Measurements from ENCODE around the gene HSD17B1.

The HSD17B1 gene

GRCh38 chr17:42585353-42585752, 32.6 kb downstream of the HSD17B1 start:
- TF ChIP-seq SIN3A (IDR thresholded peaks at IDR 0.05; ENCODE audit: borderline replicate concordance, insufficient read depth, low read length) (no peak), FOXP2 (optimal IDR thresholded peaks at IDR 0.05; ENCODE audit: borderline replicate concordance, extremely low read depth, extremely low read length, insufficient read depth) (no peak), REST (IDR thresholded peaks at IDR 0.05; ENCODE audit: insufficient read depth in 1 of 2, low read depth in 2 of 2, low read length in 2 of 2) (no peak), POLR2AphosphoS5 (IDR thresholded peaks at IDR 0.05; ENCODE audit: low read depth, low read length) (no peak), TAF1 (IDR thresholded peaks at IDR 0.05; ENCODE audit: borderline replicate concordance, insufficient read depth, low read length) (no peak)

GRCh38 chr17:42586514-42587230, 33.9 kb downstream of the HSD17B1 start:
- TF ChIP-seq POLR2AphosphoS5 (IDR thresholded peaks at IDR 0.05; ENCODE audit: low read depth, low read length): no peak
- no peak for TF ChIP-seq FOXP2 (optimal IDR thresholded peaks at IDR 0.05; ENCODE audit: borderline replicate concordance, extremely low read depth, extremely low read length, insufficient read depth)
- no peak for TF ChIP-seq TAF1 (IDR thresholded peaks at IDR 0.05; ENCODE audit: borderline replicate concordance, insufficient read depth, low read length)
- no peak for TF ChIP-seq REST (IDR thresholded peaks at IDR 0.05; ENCODE audit: insufficient read depth in 1 of 2, low read depth in 2 of 2, low read length in 2 of 2)
- TF ChIP-seq SIN3A (IDR thresholded peaks at IDR 0.05; ENCODE audit: borderline replicate concordance, insufficient read depth, low read length): no peak

DNA sequence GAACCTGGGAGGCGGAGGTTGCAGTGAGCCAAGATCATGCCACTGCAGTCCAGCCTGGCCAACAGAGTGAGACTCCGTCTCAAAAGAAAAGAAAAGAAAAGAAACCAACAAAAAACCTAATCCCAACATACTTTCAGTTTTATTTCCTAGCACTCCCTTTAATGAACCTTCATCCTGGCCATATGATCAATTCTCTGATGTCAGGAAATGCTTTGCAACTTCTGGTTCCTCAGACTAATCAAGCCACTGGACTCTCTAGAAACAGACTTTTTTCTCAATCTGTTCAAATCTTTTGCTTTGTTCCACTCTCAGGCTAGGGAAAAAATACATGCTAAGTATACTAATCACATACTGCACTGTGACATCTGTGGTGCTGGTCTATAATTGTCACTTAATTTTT, 38.2 kb downstream of the HSD17B1 start:
- TF ChIP-seq TAF1 (IDR thresholded peaks at IDR 0.05; ENCODE audit: borderline replicate concordance, insufficient read depth, low read length): no peak
- no peak for TF ChIP-seq REST (IDR thresholded peaks at IDR 0.05; ENCODE audit: insufficient read depth in 1 of 2, low read depth in 2 of 2, low read length in 2 of 2)
- no peak for TF ChIP-seq POLR2AphosphoS5 (IDR thresholded peaks at IDR 0.05; ENCODE audit: low read depth, low read length)
- no peak for TF ChIP-seq SIN3A (IDR thresholded peaks at IDR 0.05; ENCODE audit: borderline replicate concordance, insufficient read depth, low read length)
- no peak for TF ChIP-seq FOXP2 (optimal IDR thresholded peaks at IDR 0.05; ENCODE audit: borderline replicate concordance, extremely low read depth, extremely low read length, insufficient read depth)

- TF ChIP-seq SIN3A (IDR thresholded peaks at IDR 0.05; ENCODE audit: borderline replicate concordance, insufficient read depth, low read length) (no peak), TAF1 (IDR thresholded peaks at IDR 0.05; ENCODE audit: borderline replicate concordance, insufficient read depth, low read length) (no peak), FOXP2 (optimal IDR thresholded peaks at IDR 0.05; ENCODE audit: borderline replicate concordance, extremely low read depth, extremely low read length, insufficient read depth) (no peak), POLR2AphosphoS5 (IDR thresholded peaks at IDR 0.05; ENCODE audit: low read depth, low read length) (no peak), REST (IDR thresholded peaks at IDR 0.05; ENCODE audit: insufficient read depth in 1 of 2, low read depth in 2 of 2, low read length in 2 of 2) (no peak)
Measured at GRCh38 chr17:42591411-42591810, 38.7 kb downstream of the HSD17B1 start.

Data from PFSK-1 (cell line).